Lower leg skin (tissue), 4 donors: Measurements from ENCODE around the gene BMP8B. TPM values are rescaled to one million over a fixed set of nuclear protein-coding genes. Genes with fewer than 3 reads are reported as not detected.
"Not testable (repeated sequence)": the region's sequence is repeated elsewhere in the genome, so short reads cannot be mapped to it uniquely, and the experiment has no call there.

Experiments
- DNase-seq, 2 donors: peaks; one replicate each; pipeline ENCODE4 v3.0.0-alpha.2; 2019; ENCODE audit warnings: low spot score in 2 of 2
- H3K4me3 ChIP-seq: fragments of 200-600 bp; sonication (generic); 2 replicates; pipeline ENCODE4 v1.5.1; 2017; ENCODE audit warnings: mild to moderate bottlenecking, low read depth; ENCODE audit not compliant: poor library complexity, severe bottlenecking
- POLR2A ChIP-seq, 2 donors: fragments of 450-650 bp; IDR thresholded peaks; one replicate each; pipeline ENCODE4 v1.6.1; 2016 to 2017; ENCODE audit warnings: antibody characterized with exemption in 2 of 2, mild to moderate bottlenecking in 1 of 2, moderate library complexity in 1 of 2
- WGBS, 2 donors: methylation state at CpG; one replicate each; pipeline ENCODE4 v1.1.5; 2018; 5-methylcytosine and 5-hydroxymethylcytosine counted together
- intact Hi-C: fragments of 100-400 bp; cut with DNase I; formaldehyde crosslinking; loops from one replicate; pipeline ENCODE4 v1.15.0; 2023; ENCODE audit warnings: low total_unique reads
- total RNA-seq, 4 donors: library from RNA; depleted of rRNA; stranded (reverse); fragments of >200 nt; gene quantifications; one replicate each; pipeline ENCODE4 v1.1.0, GENCODE V29; 2016
- TF ChIP-seq, protein P1 (sequence below), 3 donors: fragments of 450-650 bp; IDR thresholded peaks; one replicate each; pipeline ENCODE4 v1.5.1; 2016; ENCODE audit warnings: antibody characterized with exemption in 3 of 3, mild to moderate bottlenecking in 3 of 3, moderate library complexity in 2 of 3

The BMP8B gene
- total RNA-seq, 4 donors from 2014 or later, result 1.1 to 2.2 (median 1.5) TPM

GRCh38 chr1:39779137-39779536 lies 9.5 kb downstream of the BMP8B start:
- DNase-seq, result no peak
- intact Hi-C loops, result no loop called here
- TF ChIP-seq POLR2A (IDR thresholded peaks at IDR 0.05), result no peak
- TF ChIP-seq, protein P1, sequence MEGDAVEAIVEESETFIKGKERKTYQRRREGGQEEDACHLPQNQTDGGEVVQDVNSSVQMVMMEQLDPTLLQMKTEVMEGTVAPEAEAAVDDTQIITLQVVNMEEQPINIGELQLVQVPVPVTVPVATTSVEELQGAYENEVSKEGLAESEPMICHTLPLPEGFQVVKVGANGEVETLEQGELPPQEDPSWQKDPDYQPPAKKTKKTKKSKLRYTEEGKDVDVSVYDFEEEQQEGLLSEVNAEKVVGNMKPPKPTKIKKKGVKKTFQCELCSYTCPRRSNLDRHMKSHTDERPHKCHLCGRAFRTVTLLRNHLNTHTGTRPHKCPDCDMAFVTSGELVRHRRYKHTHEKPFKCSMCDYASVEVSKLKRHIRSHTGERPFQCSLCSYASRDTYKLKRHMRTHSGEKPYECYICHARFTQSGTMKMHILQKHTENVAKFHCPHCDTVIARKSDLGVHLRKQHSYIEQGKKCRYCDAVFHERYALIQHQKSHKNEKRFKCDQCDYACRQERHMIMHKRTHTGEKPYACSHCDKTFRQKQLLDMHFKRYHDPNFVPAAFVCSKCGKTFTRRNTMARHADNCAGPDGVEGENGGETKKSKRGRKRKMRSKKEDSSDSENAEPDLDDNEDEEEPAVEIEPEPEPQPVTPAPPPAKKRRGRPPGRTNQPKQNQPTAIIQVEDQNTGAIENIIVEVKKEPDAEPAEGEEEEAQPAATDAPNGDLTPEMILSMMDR (IDR thresholded peaks at IDR 0.05), result no peak
- 83 to 89% methylated on average over 5 to 7 of the region's 7 CpGs for WGBS, 2 donors
- no peak overlapping the region for H3K4me3 ChIP-seq

GRCh38 chr1:39778463-39779099 lies 10.1 kb downstream of the BMP8B start:
- intact Hi-C loops, H3K4me3 ChIP-seq, DNase-seq: not testable (repeated sequence)
- WGBS, 2 donors, result 79 to 82% methylated on average over 11 of the region's 12 CpGs

DNA sequence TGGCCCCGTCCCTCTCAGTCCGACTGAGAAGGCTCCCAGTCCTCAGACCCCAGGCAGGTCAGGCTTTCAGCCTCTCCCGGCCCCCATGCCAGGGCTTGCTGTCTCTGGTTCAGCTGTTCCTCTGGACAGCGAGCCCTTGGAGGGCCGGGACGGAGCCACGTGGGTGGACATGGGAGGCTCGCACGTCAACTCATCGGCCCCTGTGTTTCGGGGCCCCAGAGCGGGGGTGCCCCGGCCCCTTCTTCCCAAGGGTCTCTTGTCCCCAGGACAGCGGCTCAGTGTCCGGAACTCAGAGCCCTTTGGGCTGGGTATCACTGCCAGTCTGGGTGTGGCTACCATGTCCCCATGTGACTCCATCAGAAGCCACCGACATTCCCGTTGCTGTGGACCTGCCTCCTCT lies 10.8 kb downstream of the BMP8B start:
- intact Hi-C loops, H3K4me3 ChIP-seq: not testable (repeated sequence)
- DNase-seq, result peak in 1 of 2 donors; percentile 75
- WGBS, 2 donors, result 90 to 100% methylated on average over 1 to 16 of the region's 17 CpGs

DNA sequence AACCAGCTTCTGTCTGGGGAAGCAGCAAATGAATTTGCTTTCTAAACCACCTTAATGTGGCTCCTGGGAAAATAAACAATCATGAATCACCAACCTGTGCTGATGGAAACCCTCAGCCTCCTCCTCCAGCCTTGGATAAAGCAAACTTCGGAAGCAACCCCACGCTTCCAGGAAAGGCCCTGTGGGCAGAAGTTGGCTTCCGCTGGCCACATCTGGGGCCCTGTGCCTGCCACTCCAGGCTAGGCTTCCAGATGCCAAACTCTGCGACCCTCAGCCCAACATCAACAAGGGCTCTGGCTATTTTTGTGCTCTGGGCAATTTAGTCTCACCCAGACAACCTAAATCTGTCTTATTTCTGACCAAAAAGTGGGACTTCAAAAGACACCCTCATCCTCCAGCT lies 11.4 kb downstream of the BMP8B start:
- H3K4me3 ChIP-seq, result no peak overlapping the region
- DNase-seq, result no peak
- intact Hi-C loops, result no loop called here
- 78 to 86% methylated on average over 4 of the region's 4 CpGs for WGBS, 2 donors
- TF ChIP-seq, protein P1 (IDR thresholded peaks at IDR 0.05), result no peak
- TF ChIP-seq POLR2A (IDR thresholded peaks at IDR 0.05), result no peak

GRCh38 chr1:39776886-39777285 lies 11.8 kb downstream of the BMP8B start:
- intact Hi-C loops, result no loop called here
- 66% methylated on average over 4 of the region's 4 CpGs for WGBS, 2 donors
- H3K4me3 ChIP-seq, result no peak overlapping the region
- DNase-seq, result no peak
- TF ChIP-seq, protein P1 (IDR thresholded peaks at IDR 0.05), result no peak
- no peak for TF ChIP-seq POLR2A (IDR thresholded peaks at IDR 0.05)

- no peak overlapping the region for H3K4me3 ChIP-seq
- WGBS, 2 donors, result 73 to 81% methylated on average over 12 of the region's 12 CpGs
- intact Hi-C loops, result no loop called here
- DNase-seq, result peak in 1 of 2 donors; percentile 64
- TF ChIP-seq, protein P1 (IDR thresholded peaks at IDR 0.05), result no peak
- TF ChIP-seq POLR2A (IDR thresholded peaks at IDR 0.05), result no peak
These were observed 12.3 kb downstream of the BMP8B start for GRCh38 chr1:39776400-39776713.

GRCh38 chr1:39775676-39776399 lies 12.8 kb downstream of the BMP8B start:
- intact Hi-C loops, H3K4me3 ChIP-seq, DNase-seq: not testable (repeated sequence)
- 76 to 77% methylated on average over 8 to 12 of the region's 20 CpGs for WGBS, 2 donors

- intact Hi-C loops, DNase-seq, H3K4me3 ChIP-seq: not testable (repeated sequence)
- 76 to 80% methylated on average over 8 to 10 of the region's 11 CpGs for WGBS, 2 donors
These were observed 13.5 kb downstream of the BMP8B start for GRCh38 chr1:39775141-39775540.

GRCh38 chr1:39773369-39773979 lies 15.2 kb downstream of the BMP8B start:
- intact Hi-C loops, H3K4me3 ChIP-seq, DNase-seq: not testable (repeated sequence)
- WGBS, 2 donors, result no CpG with 5 or more reads among the region's 23 CpGs

GRCh38 chr1:39771022-39771532 lies 17.6 kb downstream of the BMP8B start, which contains the start of gene OXCT2:
OXCT2 (minus strand) TSS chr1:39771348; CDS start chr1:39771255, 93 bp downstream.
- intact Hi-C loops, DNase-seq, H3K4me3 ChIP-seq: not testable (repeated sequence)
- 0 to 9% methylated on average over 6 to 12 of the region's 57 CpGs for WGBS, 2 donors
